HG02885 (cell line): Measurements from ENCODE around the gene TMC8.
A peak's percentile ranks its signal among the peaks of the same experiment; 100 is the strongest.
"Not testable (repeated sequence)": the region's sequence is repeated elsewhere in the genome, so short reads cannot be mapped to it uniquely, and the experiment has no call there.

Experiments
- ATAC-seq: cut with Tn5 transposase; IDR thresholded peaks from one replicate; pipeline ENCODE4 v1.9.1; 2021; ENCODE audit warnings: mild to moderate bottlenecking; ENCODE audit not compliant: unreplicated experiment, poor library complexity

TMC8 gene

DNA sequence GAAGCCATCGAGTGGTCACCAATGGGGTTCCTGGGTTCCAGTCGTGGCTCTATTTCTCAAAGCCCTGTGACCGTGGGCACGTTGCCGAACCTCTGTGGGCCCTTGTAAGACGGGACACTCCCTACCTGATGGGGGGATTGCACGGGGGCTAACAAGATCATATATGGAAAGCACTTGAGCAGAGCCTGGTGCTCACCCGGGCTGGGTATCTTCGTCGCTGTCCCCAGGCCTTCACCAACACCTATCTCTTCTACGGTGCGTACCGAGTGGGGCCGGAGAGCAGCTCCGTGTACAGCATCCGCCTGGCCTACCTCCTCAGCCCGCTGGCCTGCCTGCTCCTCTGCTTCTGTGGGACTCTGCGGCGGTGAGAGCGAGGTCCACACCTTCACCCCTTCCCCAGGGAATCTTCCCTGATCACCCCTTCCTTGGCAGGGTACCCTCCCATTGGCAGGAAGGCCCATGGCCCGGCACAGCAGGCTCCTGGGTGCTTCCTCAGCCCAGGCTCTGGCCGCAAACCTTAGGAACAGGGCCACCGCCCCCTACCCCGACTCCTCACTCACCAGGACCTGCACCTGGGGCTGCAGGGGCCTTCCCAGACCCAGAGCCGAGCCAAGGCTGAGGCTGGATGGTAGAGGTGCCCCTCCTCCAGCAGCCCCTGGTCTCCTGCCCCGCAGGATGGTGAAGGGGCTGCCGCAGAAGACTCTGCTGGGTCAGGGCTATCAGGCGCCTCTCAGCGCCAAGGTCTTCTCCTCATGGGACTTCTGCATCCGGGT lies 2.8 kb downstream of the TMC8 start:
- no peak for ATAC-seq

DNA sequence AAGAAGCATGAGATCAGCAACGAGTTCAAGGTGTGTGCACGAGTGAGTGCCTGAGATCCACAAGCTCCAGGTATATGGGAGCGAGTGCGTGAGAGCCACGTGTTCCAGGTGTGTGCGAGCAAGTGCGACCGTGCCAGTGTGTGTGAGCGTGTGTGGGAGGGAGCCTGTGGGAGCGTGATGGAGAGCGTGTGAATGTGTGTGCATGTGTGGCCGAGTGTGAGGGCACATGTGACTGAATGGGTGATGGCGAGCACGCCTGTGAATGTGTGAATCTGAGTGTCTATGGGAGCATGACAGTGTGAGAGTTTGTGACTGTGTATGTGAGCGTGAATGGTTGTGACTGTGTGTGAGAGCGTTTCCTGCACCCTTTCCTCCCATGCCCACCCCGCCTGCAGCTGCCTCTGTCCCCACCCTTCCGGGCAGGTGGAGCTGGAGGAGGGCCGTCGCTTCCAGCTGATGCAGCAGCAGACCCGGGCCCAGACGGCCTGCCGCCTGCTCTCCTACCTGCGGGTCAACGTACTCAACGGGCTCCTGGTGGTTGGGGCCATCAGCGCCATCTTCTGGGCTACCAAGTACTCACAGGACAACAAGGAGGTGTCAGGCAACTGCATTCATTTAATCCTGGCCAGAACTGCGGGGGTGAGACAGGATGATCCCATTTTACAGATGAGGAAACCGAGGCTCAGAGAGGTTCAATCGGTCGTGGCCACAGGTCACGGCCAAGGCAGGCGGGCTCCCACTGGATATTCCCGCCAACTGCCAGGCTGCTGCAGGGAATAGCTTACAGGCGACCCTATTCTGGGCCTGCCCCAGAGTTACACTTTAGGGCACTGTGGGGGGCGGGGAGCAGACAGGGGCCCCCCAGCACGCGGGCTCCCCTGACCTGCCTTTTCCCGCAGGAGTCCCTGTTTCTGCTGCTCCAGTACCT lies 3.7 kb downstream of the TMC8 start:
- ATAC-seq, result no peak

DNA sequence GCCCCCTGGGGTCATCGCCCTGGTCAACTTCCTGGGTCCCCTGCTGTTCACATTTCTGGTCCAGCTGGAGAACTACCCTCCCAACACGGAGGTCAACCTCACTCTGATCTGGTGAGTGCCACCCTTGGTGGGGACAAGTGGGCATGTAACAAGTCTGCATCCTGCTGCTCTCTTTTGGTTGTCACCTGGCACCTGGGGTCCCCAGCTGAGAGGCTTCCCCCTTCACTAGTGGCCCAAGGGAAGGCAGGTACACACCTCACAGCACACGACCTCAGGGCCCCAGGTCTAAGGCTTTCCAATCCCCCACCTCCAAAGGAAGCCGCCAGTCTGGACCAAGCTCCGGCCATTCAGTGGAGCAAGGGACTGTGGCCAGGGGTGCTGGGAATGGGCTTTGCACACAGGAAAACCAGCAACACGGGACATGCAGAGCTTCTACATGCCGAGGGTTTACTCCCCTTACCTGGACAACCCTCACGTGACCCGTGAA lies 4.4 kb downstream of the TMC8 start:
- ATAC-seq, result no peak

DNA sequence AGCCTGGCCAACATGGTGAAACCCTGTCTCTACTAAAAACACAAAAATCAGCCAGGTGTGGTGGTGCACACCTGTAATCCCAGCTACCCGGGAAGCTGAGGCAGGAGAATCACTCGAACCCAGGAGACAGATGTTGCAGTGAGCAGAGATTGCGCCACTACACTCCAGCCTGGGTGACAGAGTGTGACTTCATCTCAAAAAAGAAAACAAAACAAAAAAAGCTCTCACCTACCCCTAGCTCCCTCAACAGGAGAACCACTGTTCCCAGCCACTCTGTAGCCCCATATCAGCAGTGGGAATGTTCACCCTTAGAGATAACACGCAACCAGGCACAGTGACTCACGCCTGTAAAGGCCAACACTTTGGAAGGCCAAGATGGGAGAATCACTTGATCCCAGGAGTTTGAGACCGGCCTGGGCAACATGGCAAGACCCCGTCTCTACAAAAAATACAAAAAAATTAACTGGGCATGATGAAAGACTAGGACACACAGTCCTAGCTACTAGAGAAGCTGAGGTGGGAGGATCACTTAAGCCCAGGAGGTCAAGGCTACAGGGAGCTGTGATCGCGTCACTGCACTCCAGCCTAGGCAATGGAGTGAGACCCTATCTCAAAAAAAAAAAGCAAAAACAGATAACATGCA lies 5.4 kb downstream of the TMC8 start:
- ATAC-seq, result no peak

DNA sequence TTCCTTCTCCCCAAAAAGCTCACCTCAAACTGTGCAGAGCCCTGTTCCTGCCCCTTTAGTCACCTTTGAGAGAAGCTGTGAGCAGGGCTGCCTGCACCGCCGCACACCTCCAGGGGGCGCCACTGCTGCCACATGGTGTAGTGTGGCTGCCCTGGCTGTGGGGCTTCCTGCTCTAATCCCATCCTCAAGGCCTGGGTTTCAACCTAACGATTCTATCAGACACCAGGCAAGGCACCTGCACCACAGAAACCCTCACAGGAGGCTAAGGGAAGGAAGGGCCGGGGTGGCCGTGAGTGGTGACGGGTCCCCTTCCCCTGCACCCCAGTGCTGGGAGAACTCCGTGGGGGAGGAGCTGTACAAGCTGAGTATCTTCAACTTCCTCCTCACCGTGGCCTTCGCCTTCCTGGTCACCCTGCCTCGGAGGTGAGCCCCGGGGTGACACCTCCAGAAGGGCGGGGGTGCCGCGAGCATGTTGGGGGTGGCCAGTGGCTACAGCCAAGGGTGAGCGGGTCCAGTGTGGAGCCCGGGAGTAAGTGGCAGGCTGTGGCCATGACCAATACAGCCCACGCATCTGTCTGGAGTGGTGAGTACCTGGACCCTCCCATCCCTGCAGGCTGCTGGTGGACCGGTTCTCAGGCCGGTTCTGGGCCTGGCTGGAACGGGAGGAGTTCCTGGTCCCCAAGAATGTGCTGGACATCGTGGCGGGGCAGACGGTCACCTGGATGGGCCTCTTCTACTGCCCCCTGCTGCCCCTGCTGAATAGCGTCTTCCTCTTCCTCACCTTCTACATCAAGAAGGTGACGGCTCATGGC lies 7.0 kb downstream of the TMC8 start:
- ATAC-seq, result no peak

DNA sequence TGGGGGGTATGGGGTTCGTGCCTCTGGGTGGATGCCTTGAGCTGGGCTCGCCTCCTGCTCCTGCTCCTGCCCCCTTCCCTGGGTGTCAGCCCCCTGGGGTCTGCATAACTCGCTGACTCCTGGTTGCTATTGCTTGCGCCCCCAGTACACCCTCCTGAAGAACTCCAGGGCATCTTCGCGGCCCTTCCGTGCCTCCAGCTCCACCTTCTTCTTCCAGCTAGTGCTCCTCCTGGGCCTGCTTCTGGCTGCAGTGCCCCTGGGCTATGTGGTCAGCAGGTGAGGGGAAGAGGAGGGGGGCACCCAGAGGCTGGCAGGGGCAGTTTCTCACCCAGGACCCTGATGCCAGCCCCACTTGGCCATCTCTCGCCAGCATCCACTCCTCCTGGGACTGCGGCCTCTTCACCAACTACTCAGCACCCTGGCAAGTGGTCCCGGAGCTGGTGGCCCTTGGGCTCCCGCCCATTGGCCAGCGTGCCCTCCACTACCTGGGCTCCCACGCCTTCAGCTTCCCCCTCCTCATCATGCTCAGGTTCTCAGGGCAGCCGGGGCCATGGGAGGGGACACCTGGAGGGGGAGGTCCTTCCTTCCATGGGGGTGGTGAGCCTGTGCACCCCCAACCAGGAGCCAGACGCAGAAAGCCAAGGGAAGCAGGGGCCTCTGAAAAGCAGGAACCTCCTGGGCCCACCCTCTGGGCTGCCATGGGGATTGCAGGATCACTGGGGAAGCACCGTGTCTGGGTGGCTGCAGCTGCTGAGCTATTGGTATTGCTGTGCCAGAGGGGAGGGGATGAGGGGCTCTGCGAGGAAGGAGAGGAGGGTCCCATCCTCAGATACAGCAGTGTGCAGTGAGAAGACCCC lies 7.9 kb downstream of the TMC8 start:
- no peak for ATAC-seq

DNA sequence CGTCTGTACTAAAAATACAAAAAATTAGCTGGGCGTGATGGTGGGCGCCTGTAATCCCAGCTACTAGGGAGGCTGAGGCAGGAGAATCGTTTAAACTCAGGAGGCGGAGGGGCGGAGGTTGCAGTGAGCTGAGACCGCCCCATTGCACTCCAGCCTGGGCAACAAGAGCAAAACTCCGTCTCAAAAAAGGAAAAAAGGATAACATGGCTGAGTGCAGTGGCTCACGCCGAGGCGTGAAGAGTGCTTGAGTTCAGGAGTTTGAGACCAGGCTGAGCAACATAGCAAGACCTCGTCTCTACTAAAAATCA lies 9.2 kb downstream of the TMC8 start:
- ATAC-seq, result not testable (repeated sequence)

DNA sequence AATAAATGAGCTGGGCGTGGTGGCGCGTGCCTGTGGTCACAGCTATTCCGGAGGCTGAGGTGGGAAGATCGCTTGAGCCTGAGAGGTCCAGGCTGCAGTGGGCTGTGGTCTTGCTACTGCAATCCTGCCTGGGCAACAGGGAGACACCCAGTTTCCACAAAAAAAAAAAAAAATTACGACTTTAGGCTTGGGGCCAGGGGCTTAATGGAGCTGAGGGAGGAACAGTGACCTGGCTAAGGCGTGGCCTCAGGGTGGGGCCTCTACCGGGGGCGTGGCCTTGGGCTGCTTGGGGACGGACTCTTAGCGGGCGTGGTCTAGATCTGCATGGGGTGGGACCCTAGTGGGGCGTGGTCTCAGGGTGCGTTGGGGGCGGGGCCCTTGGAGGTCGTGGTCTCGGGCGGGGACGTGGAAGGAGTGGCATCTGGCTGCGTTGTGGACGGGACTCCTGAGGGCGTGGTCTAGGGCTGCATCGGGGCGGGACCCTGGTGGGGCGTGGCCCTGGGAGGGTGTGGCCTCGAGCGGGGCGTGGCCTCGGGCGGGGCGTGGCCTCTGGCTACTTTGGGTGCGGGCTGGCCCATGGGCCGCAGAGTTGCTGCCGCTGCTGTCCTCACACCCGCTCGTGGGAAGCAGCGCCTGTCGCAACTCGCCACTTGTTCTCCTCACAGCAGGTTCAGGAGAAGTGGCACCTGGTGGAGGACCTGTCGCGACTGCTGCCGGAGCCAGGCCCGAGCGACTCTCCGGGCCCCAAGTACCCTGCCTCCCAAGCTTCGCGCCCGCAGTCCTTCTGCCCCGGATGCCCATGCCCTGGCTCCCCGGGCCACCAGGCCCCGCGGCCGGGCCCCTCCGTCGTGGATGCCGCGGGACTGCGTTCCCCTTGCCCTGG lies 9.8 kb downstream of the TMC8 start:
- peak; percentile 84 for ATAC-seq

DNA sequence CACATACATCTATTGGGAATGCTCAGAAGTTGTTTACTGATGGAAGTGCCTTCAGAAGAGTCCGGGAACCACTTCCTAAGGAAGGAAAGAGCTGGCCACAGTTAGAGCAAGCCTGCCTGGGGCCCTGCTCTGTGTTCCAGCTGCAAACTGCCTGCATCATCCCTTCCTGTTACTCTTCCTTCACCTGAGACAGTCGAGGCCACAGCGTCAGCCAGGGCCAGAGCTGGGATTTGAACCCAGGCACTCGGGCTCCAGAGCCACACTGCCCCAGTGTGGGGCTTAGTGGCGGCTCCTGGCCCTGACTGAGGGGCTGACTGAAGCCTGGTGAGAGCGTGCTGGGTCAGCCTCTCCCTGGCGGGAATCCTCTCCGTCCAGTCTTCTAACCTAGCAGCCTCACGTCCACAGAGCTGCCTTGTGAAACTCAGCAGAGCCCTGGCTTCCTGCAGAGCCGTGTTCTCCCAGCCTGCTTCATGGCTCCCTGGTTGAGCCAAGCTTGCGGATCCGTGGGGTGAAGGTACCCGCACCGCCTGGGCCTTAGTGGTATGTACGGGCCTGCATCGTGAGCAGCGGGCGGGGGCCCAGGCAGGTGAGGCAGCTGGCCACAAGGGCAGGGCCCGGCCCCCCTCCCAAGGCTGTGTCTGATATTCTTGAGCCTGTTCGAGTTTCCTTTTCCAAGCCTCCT lies 11.0 kb downstream of the TMC8 start:
- no peak for ATAC-seq

DNA sequence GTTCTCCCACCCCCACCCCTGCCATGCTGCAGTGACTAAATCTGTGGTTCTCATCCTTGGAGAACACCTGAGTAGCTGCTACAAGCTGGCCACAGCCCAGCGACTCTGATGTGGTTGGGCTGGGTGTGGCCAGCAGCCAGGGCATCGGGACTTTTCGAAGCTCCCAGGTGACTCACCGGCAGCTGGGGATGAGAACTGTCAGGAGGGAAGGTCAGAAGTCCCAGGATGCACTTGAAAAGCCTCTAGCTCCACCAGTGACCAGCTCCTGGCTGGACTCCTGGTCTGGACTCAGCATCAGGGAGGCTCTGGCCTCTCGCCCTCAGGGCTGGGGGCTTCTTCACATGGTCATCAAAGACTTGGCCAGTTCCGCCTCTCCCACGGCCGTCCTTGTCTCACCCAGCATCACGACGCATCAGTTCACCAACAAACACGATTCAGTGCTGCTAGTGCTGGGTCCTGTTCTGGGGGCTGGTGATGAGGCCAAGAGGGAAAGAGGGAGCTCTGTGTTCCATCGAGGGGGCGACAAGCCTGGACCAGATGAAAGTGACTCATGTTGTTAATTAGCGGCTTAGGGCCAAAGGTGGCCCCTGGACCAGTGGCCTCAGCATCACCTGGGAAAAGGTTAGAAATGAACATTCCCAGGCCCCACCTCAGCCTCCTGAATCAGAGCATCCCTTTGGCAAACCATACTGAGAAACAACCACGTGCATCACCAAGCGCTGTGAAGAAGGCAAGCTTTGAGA lies 11.7 kb downstream of the TMC8 start:
- ATAC-seq, result no peak

DNA sequence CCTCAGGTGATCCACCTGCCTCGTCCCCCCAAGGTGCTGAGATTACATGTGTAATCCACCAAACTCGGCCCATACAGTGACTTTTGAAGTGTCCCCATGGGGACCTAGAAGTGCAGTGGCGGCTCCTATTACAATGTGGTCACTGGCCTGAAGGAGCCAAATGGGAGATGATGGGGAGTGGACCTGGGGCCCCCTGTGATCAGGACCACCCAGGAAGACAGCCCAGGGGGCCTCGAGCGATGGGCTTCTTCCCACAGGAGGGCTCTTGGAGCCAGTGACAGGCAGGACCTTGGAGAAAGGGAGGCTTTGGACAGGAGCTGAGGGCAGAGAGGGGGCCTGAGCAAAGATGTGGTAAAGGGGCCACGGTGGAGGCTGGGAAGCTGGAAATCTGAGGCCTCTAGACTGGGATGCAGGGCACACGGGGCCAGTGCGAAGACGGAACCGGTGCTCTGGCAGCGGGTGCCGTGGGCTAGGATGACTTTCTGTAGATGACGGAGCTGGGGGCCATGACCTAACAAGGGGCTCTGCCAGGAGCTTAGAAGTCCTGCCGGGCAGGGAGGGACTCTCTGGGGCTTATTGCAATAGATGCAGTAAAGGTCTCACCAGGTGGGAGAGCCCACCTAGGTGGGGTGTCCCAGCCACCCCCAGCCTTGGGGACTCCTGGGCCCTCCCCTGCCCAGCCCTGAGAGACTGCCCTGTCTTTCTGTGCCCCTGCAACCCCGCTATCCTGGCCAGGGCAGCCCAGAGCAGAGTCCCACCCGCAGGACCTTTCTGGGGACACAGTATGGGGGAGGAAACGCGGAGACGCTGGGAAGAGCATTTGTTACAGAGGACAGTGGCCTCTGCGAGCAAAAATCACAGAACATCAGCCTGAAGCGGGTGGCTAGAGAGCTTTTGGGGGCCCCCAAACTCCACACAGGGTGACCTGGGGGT lies 12.9 kb downstream of the TMC8 start:
- no peak for ATAC-seq

DNA sequence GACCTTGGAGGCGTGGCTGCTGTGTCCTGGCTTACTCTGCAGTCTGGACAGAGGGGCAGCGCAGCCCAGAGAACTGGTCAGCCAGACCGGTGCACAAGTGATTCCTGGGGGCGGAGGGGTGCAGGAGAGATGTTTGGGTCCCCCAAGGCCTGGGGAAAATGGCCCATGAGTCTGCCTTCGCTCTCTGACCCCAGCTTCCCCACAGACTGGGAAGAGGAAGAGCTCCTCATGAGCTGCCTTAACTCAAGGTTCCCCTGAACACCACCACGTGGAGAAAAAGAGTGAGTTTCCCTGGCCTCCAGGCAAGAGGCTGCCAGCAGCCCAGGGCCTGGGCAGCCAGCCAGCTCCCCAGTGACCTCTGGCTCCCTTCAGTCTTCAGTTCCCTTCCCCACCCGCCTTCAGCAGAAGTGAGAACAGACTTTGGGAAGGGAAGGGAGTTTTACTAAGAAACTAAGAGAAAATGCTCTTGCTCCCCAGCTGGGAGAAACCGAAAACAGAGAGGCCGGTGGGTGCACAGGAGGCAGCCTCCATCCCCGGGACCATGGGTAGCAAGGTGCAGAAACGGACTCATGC lies 13.7 kb downstream of the TMC8 start:
- ATAC-seq, result no peak

DNA sequence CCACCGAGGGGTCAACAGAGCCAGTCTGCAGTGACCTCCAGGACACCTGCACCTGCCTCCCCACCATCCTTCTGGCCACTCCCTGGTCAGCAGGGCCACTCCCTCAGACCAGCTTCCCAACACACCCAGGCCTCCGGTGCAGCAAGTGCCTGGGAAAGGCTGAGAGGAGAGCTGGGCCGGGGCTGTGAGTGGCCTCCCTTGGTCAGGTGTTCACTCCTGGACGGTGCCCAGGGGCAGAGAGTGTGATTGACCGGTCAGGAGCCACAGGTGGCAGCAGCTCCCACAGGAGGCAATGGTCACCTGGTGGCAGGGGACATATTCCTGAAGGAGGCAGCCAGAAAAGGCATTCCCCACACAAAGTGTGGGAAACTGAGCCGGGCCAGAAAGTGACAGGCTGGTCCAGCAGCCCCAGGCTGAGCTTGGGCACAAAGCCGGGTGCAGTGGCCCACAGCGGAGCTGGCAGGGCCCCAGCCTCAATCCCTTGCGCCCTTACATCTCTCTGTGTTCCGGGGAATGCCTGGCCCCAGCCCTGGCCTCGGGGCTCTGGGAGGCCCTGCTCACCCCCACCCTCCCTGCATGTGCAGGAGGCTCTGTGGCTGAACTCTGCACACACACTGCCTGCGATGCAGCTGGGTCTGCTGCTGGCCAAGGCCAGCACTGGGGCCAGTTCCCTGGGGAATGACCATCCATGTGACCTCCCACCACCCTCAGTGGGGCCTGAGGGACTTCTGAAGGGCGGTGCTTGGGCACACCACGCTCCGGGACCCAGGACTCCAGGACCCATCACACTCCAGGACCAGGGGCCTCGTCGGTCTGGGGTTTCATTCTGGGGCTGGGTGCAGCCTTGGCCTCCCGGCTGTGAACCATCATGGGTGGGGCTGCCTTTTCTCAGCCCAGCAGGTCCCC lies 14.4 kb downstream of the TMC8 start:
- ATAC-seq, result no peak

DNA sequence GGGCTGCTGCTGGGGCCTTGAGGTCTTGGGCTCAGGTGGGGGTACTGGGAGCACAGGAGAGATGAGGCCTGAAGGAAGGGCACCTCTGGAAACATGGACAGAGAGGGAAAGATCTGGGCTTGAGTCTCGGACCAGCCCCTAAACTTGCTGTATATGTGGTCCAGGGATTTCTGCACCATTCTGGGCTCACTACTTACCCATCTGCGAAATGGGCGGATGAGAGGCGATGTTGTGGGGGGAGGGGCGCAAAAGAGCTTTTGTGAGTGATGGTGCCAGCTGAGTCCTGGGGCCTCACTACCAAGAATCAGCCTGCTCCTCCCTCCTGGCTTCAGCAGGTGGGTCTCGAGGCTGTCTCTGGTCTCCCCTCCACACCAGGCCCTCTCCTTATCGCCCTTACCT lies 15.9 kb downstream of the TMC8 start:
- ATAC-seq, result no peak

DNA sequence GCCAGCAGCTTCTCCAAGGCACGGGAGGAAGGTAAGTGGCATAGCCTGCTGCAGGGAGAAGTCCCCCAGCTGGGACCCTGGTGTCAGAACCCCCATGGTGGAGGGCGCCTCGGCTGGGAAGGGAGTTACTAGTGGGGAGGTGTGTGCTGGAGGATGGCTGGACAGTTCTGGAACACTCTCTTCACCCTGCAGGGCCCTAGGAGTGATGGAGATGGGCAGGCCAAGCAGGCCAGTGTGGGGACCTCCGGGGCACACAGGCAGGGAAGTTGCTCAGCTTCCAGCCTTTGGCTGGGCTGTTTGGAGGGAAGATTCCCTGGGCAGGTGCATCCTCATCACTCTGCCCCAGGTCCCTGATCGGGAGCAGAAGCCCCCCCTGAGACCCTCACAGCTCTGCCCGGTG lies 16.3 kb downstream of the TMC8 start:
- no peak for ATAC-seq
